PC-3 (cell line): Measurements from ENCODE around the gene NAA38. TPM values are rescaled to one million over a fixed set of nuclear protein-coding genes. Genes with fewer than 3 reads are reported as not detected.

ENCODE experiments used
- ATAC-seq: fragments of 200-7000 bp; cut with Tn5 transposase; 2 replicates; pipeline ENCODE4 v1.9.1; 2020; ENCODE audit warnings: mild to moderate bottlenecking, moderate library complexity
- BruUV-seq: library from RNA; stranded (reverse); fragments of 400-500 nt; replicated peaks from 2 replicates; lab custom pipeline; 2021; lab: Mats Ljungman, UMichigan
- CTCF ChIA-PET: fragments of 300-600 bp; sonication (Branson Sonifier 250); formaldehyde crosslinking; loops from one replicate; lab custom pipeline; 2022; ENCODE audit warnings: antibody characterized with exemption; lab: Charles Lee
- POLR2A ChIA-PET: fragments of 300-600 bp; sonication (Branson Sonifier 250); formaldehyde crosslinking; loops from one replicate; lab custom pipeline; 2022; ENCODE audit warnings: antibody characterized with exemption; ENCODE audit not compliant: unreplicated experiment; lab: Charles Lee
- DNase-seq: peaks from one replicate; pipeline ENCODE4 v3.0.0-alpha.2; 2015
- H2AFZ ChIP-seq: fragments of 300-600 bp; sonication (generic); 2 replicates; pipeline ENCODE4 v1.6.0; 2016; ENCODE audit warnings: antibody characterized with exemption, low read length
- H3F3A ChIP-seq: fragments of 300-600 bp; sonication (generic); one replicate; pipeline ENCODE4 v1.6.0; 2017; ENCODE audit warnings: antibody characterized with exemption, low read length, control low read depth, mild to moderate bottlenecking; ENCODE audit not compliant: unreplicated experiment
- H3K27ac ChIP-seq: fragments of 300-600 bp; sonication (generic); 2 replicates; pipeline ENCODE4 v1.5.1; 2016; ENCODE audit warnings: mild to moderate bottlenecking, low read length
- H3K27me3 ChIP-seq: fragments of 300-600 bp; sonication (generic); 2 replicates; pipeline ENCODE4 v1.6.1; 2016; ENCODE audit warnings: low read length, mixed read lengths
- H3K36me3 ChIP-seq: fragments of 300-600 bp; sonication (generic); 2 replicates; pipeline ENCODE4 v1.6.1; 2016; ENCODE audit warnings: low read depth, mixed run types, low read length, mixed read lengths
- H3K4me1 ChIP-seq: fragments of 300-600 bp; sonication (generic); 2 replicates; pipeline ENCODE4 v1.5.1; 2016; ENCODE audit warnings: low read length; ENCODE audit not compliant: insufficient read depth
- H3K4me2 ChIP-seq: fragments of 300-600 bp; sonication (generic); 2 replicates; pipeline ENCODE4 v1.6.0; 2016; ENCODE audit warnings: low read length
- H3K4me3 ChIP-seq: fragments of 300-600 bp; sonication (generic); 2 replicates; pipeline ENCODE4 v1.5.1; 2016; ENCODE audit warnings: mild to moderate bottlenecking, low read length, mixed read lengths
- H3K79me2 ChIP-seq: fragments of 300-600 bp; sonication (generic); 2 replicates; pipeline ENCODE4 v1.6.1; 2017; ENCODE audit warnings: low read length, mixed read lengths
- H3K9ac ChIP-seq: fragments of 300-600 bp; sonication (generic); 2 replicates; pipeline ENCODE4 v1.6.0; 2016; ENCODE audit warnings: mild to moderate bottlenecking, low read length
- H3K9me2 ChIP-seq: fragments of 300-600 bp; sonication (generic); replicated peaks from 2 replicates; pipeline ENCODE4 v1.6.1; 2016; ENCODE audit warnings: mixed run types, low read length, mixed read lengths
- H3K9me3 ChIP-seq: fragments of 300-600 bp; sonication (generic); 2 replicates; pipeline ENCODE4 v1.6.1; 2016; ENCODE audit warnings: low read length, mixed read lengths
- H4K20me1 ChIP-seq: fragments of 300-600 bp; sonication (generic); 2 replicates; pipeline ENCODE4 v1.6.1; 2016; ENCODE audit warnings: low read length, mixed read lengths
- EZH2 ChIP-seq: fragments of 300-600 bp; sonication (generic); IDR thresholded peaks from one replicate; pipeline ENCODE4 v1.6.1; 2017; ENCODE audit warnings: antibody characterized with exemption, mild to moderate bottlenecking, low read length; ENCODE audit not compliant: unreplicated experiment
- EZH2phosphoT487 ChIP-seq: fragments of 300-600 bp; sonication (generic); IDR thresholded peaks from 2 replicates; pipeline ENCODE4 v1.6.1; 2018; ENCODE audit warnings: mild to moderate bottlenecking, antibody characterized with exemption, low read length, borderline replicate concordance
- intact Hi-C: fragments of 100-400 bp; cut with micrococcal nuclease; formaldehyde crosslinking; loops from 2 replicates; pipeline ENCODE4 v1.9.0; 2023
- total RNA-seq: library from RNA; depleted of rRNA; stranded (reverse); fragments of >200 nt; gene quantifications from 2 replicates; pipeline ENCODE4 v1.2.3, GENCODE V29; 2014
- TF ChIP-seq, protein P1 (sequence below): fragments of 300-600 bp; sonication (generic); conservative IDR thresholded peaks from 2 replicates; pipeline ENCODE4 v1.5.1; 2017; ENCODE audit warnings: antibody characterized with exemption, low read depth, mild to moderate bottlenecking, low read length

The NAA38 gene
- total RNA-seq, 1 experiment from 2014 or later, result 403 TPM

GRCh38 chr17:7862692-7863437 lies 5.5 kb upstream of the NAA38 start:
- peaks cover 4% of the 10 kb centered on the region; the same call in 1 of the 2 replicates for H3K36me3 ChIP-seq
- DNase-seq, result peak; percentile 60
- no peak overlapping the region for H3K9ac ChIP-seq
- no TSS peak for BruUV-seq
- H4K20me1 ChIP-seq, result no peaks in the 10 kb centered on the region
- H3K9me3 ChIP-seq, result no peaks in the 10 kb centered on the region
- H3K4me2 ChIP-seq, result no peak overlapping the region
- intact Hi-C loops, result loop anchor here (1.0 to 2.0 kb wide), 3 partner anchors 24 to 126 kb away; no protein-coding TSS in a partner anchor
- no peak overlapping the region for H3K27ac ChIP-seq
- no peak overlapping the region for H3K4me3 ChIP-seq
- H3K79me2 ChIP-seq, result peaks cover 32% of the 10 kb centered on the region
- H3F3A ChIP-seq, result no peaks in the 10 kb centered on the region
- no peak for ATAC-seq
- H3K4me1 ChIP-seq, result peaks cover 11% of the 10 kb centered on the region; the same call in 1 of the 2 replicates
- H3K9me2 ChIP-seq, result no peaks in the 10 kb centered on the region
- ChIA-PET CTCF (interaction anchor here (0.6 kb wide), 1 partner anchor 78 kb away, joined by 4 read pairs; no protein-coding TSS in a partner anchor), POLR2A (no interaction called here)
- no peak overlapping the region for H2AFZ ChIP-seq
- H3K27me3 ChIP-seq, result no peaks in the 10 kb centered on the region
- no peak for TF ChIP-seq EZH2
- TF ChIP-seq, protein P1, sequence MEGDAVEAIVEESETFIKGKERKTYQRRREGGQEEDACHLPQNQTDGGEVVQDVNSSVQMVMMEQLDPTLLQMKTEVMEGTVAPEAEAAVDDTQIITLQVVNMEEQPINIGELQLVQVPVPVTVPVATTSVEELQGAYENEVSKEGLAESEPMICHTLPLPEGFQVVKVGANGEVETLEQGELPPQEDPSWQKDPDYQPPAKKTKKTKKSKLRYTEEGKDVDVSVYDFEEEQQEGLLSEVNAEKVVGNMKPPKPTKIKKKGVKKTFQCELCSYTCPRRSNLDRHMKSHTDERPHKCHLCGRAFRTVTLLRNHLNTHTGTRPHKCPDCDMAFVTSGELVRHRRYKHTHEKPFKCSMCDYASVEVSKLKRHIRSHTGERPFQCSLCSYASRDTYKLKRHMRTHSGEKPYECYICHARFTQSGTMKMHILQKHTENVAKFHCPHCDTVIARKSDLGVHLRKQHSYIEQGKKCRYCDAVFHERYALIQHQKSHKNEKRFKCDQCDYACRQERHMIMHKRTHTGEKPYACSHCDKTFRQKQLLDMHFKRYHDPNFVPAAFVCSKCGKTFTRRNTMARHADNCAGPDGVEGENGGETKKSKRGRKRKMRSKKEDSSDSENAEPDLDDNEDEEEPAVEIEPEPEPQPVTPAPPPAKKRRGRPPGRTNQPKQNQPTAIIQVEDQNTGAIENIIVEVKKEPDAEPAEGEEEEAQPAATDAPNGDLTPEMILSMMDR, result peak; percentile 68

GRCh38 chr17:7859028-7859427 lies 1.7 kb upstream of the NAA38 start:
- no peak for DNase-seq
- POLR2A ChIA-PET, result no interaction called here
- no peak overlapping the region; the same call in 1 of the 2 replicates for H2AFZ ChIP-seq
- no peaks in the 10 kb centered on the region for H4K20me1 ChIP-seq
- no peaks in the 10 kb centered on the region for H3K9me2 ChIP-seq
- TF ChIP-seq EZH2 (no peak), EZH2phosphoT487 (no peak)
- TF ChIP-seq, protein P1, result no peak
- peaks cover 50% of the 10 kb centered on the region for H3K79me2 ChIP-seq
- CTCF ChIA-PET, result no interaction called here
- intact Hi-C loops, result no loop called here
- BruUV-seq, result no TSS peak
- peak overlapping the region; percentile 97 for H3K4me2 ChIP-seq
- H3K9me3 ChIP-seq, result no peaks in the 10 kb centered on the region
- peaks cover 21% of the 10 kb centered on the region for H3K4me1 ChIP-seq
- no peak overlapping the region for H3K27ac ChIP-seq
- H3F3A ChIP-seq, result no peaks in the 10 kb centered on the region
- no peaks in the 10 kb centered on the region; the same call in 1 of the 2 replicates for H3K36me3 ChIP-seq
- peak overlapping the region; percentile 94 for H3K9ac ChIP-seq
- H3K27me3 ChIP-seq, result no peaks in the 10 kb centered on the region
- peak overlapping the region; percentile 90 for H3K4me3 ChIP-seq
- no peak for ATAC-seq

DNA sequence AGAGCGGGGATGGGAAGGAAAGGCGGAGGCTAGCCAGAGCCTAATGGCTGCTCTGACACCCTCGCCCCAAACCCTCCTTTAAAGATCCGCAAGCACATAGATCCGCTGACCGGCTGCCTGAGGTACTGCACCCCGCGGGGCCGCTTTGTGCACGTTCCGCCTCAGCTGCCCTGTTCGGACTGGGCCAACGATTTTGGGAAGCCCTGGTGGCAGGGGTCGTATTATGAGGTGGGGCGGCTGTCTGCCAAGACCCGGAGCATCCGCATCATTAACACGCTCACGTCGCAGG lies 1.1 kb upstream of the NAA38 start:
- CTCF ChIA-PET, result no interaction called here
- POLR2A ChIA-PET, result no interaction called here
- BruUV-seq, result no TSS peak
- DNase-seq, result peak; percentile 40
- H3K9me3 ChIP-seq, result no peaks in the 10 kb centered on the region
- no peaks in the 10 kb centered on the region for H3F3A ChIP-seq
- H3K36me3 ChIP-seq, result no peaks in the 10 kb centered on the region; the same call in 1 of the 2 replicates
- no peak for TF ChIP-seq EZH2phosphoT487
- TF ChIP-seq, protein P1, result peak; percentile 49; the same call in 1 of the 2 replicates
- peak overlapping the region; percentile 90 for H3K4me3 ChIP-seq
- H3K4me2 ChIP-seq, result peak overlapping the region; percentile 97
- H3K4me1 ChIP-seq, result peaks cover 21% of the 10 kb centered on the region
- H3K79me2 ChIP-seq, result peaks cover 50% of the 10 kb centered on the region
- no peaks in the 10 kb centered on the region for H3K9me2 ChIP-seq
- H2AFZ ChIP-seq, result peak overlapping the region; percentile 90
- H3K27me3 ChIP-seq, result no peaks in the 10 kb centered on the region
- peak overlapping the region; percentile 88 for H3K27ac ChIP-seq
- no peaks in the 10 kb centered on the region for H4K20me1 ChIP-seq
- 0 out of 2 replicates have a peak, but pooled peaks have one; percentile 4 for ATAC-seq
- H3K9ac ChIP-seq, result peak overlapping the region; percentile 94
- intact Hi-C loops, result no loop called here
